ENCODE results near the gene RIPOR1.

The RIPOR1 gene

GRCh38 chr16:67558859-67559258 lies 30.2 kb downstream of the RIPOR1 start:
- DNase-seq, result no peak

- peak; percentile 31 for DNase-seq
These were observed 32.3 kb downstream of the RIPOR1 start for GRCh38 chr16:67560827-67561342.

GRCh38 chr16:67561501-67561823 lies 32.8 kb downstream of the RIPOR1 start:
- no peak for DNase-seq

GRCh38 chr16:67561824-67562525 lies 33.3 kb downstream of the RIPOR1 start:
- DNase-seq, result peak; percentile 99

GRCh38 chr16:67562526-67562917 lies 33.9 kb downstream of the RIPOR1 start, which contains the start of gene CTCF:
Gene CTCF (plus strand): TSS chr16:67562526. CDS start chr16:67610833, 48,307 bp downstream.
- DNase-seq, result peak; percentile 94

GRCh38 chr16:67562918-67563707 lies 34.5 kb downstream of the RIPOR1 start:
- DNase-seq, result peak; percentile 82

- DNase-seq, result peak; percentile 62
These were observed 35.3 kb downstream of the RIPOR1 start for GRCh38 chr16:67563708-67564468.

GRCh38 chr16:67565470-67566100 lies 37.0 kb downstream of the RIPOR1 start:
- no peak for DNase-seq

GRCh38 chr16:67571464-67571863 lies 42.8 kb downstream of the RIPOR1 start:
- DNase-seq, result no peak

GRCh38 chr16:67571981-67572431 lies 43.4 kb downstream of the RIPOR1 start:
- no peak for DNase-seq

- DNase-seq, result no peak
These were observed 51.1 kb downstream of the RIPOR1 start for GRCh38 chr16:67579686-67580085.

- no peak for DNase-seq
These were observed 51.6 kb downstream of the RIPOR1 start for GRCh38 chr16:67580202-67580601.

- DNase-seq, result no peak
These were observed 64.7 kb downstream of the RIPOR1 start for GRCh38 chr16:67593288-67593687.

GRCh38 chr16:67593701-67594100 lies 65.1 kb downstream of the RIPOR1 start:
- no peak for DNase-seq

- no peak for DNase-seq
These were observed 65.8 kb downstream of the RIPOR1 start for GRCh38 chr16:67594256-67594915.

- no peak for DNase-seq
These were observed 66.3 kb downstream of the RIPOR1 start for GRCh38 chr16:67594956-67595355.
